Fibroblast of lung (primary cell): ENCODE measurements around the gene KIAA0232.

ENCODE experiments used
- EZH2 ChIP-seq: IDR thresholded peaks from 2 replicates; pipeline ENCODE4 v1.5.1; 2012; ENCODE audit warnings: low read length, control low read depth, mild to moderate bottlenecking; ENCODE audit errors: missing control alignments
- TF ChIP-seq, protein P1 (sequence below), 2 donors: IDR thresholded peaks in 1 of 2; conservative IDR thresholded peaks in 1 of 2; 1 replicate in 1 of 2; 2 replicates in 1 of 2; pipeline ENCODE4 v1.5.1; 2011 to 2012; ENCODE audit warnings: low read length in 2 of 2, control low read depth in 1 of 2, inconsistent platforms in 1 of 2, low read depth in 1 of 2, mild to moderate bottlenecking in 1 of 2

DNA sequence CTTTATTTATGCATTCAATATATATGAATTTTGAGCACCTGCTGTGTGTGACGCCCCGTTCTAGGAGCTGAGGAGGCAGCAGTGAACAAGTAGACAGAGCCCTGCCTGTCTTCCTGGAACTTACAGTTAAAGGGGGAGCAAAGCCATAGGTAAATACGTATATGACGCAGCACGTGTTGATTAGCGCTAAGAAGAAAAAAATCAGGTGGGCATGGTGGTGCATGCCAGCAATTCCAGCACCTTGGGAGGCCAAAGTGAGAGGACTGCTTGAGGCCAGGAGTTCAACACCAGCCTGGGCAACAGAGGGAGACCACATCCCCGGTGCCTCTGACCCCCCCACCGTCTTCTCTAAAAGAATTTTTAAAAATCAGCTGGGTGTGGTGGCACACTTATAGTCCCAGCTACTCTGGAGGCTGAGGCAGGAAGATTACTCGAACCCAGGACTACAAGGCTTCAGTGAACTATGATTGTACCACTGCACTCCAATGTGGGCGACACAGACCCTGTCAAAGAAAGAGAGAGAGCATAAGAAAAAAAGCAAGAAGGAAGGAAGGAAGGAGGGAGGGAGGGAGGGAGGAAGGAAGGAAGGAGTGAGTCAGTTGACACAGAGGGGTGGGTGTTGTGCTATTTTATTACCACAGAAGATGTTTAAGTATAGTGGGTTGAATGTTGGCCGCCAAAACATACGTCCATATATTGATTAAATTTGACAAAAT is 5.4 kb upstream of the KIAA0232 start:
- TF ChIP-seq, protein P1, sequence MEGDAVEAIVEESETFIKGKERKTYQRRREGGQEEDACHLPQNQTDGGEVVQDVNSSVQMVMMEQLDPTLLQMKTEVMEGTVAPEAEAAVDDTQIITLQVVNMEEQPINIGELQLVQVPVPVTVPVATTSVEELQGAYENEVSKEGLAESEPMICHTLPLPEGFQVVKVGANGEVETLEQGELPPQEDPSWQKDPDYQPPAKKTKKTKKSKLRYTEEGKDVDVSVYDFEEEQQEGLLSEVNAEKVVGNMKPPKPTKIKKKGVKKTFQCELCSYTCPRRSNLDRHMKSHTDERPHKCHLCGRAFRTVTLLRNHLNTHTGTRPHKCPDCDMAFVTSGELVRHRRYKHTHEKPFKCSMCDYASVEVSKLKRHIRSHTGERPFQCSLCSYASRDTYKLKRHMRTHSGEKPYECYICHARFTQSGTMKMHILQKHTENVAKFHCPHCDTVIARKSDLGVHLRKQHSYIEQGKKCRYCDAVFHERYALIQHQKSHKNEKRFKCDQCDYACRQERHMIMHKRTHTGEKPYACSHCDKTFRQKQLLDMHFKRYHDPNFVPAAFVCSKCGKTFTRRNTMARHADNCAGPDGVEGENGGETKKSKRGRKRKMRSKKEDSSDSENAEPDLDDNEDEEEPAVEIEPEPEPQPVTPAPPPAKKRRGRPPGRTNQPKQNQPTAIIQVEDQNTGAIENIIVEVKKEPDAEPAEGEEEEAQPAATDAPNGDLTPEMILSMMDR (conservative IDR thresholded peaks at IDR 0.05 in 1 of 2, IDR thresholded peaks at IDR 0.05 in 1 of 2; ENCODE audit: low read depth in 1 of 2, low read length in 2 of 2): no peak
- TF ChIP-seq EZH2: no peak
